ENCODE results near the gene ALK.

ALK gene

DNA sequence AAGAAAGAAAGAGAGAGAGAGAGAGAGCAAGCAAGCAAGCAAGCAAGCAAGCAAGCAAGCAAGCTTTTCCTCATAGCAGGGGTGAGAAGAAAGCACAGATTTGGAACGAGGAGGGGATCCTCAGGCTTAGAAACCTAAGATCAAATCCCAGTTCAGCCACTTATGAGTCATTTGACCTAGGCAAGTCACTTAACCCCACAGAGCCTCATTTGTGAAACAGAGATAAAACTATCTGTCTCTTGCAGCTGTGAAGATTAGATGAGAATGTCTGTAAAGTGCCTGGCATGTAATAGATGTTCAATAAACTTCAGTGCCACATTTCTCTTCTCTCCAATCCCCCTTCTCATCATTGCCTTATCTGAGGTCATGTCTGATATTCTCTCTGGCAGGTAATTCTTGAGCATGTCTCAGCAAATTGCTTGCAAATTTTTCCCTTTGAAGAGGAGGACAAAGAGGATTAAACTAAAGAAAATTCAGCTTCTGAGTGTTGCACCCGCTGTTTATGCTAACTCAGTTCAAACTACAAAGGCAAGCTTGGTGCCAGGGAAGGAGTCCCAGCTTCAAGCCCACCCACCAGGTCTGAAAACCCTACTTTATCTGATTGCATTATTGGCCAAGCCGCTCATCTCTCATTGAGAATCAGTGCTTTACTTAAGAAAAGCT, 20.3 kb downstream of the ALK start:
- DNase-seq = no peak

DNA sequence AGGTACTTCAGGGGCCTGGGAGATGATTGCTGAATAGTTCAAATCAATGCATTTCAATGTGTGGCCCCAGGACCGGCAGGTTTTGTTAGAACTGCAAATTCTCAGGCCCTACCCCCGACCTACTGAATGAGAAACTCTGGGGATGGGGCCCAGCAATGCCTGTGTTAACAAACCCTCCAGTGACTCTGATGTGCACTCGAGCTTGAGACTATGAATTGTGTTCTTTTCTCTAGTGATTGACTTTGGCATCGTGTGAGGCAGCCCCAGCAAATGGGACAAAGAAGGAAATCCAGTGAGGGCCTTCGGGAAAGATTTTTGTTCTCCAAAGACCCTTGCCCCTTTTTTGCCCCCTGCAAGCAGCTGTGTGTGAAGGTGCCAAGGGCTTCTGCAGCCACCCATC, 22.4 kb downstream of the ALK start:
- no peak for DNase-seq

DNA sequence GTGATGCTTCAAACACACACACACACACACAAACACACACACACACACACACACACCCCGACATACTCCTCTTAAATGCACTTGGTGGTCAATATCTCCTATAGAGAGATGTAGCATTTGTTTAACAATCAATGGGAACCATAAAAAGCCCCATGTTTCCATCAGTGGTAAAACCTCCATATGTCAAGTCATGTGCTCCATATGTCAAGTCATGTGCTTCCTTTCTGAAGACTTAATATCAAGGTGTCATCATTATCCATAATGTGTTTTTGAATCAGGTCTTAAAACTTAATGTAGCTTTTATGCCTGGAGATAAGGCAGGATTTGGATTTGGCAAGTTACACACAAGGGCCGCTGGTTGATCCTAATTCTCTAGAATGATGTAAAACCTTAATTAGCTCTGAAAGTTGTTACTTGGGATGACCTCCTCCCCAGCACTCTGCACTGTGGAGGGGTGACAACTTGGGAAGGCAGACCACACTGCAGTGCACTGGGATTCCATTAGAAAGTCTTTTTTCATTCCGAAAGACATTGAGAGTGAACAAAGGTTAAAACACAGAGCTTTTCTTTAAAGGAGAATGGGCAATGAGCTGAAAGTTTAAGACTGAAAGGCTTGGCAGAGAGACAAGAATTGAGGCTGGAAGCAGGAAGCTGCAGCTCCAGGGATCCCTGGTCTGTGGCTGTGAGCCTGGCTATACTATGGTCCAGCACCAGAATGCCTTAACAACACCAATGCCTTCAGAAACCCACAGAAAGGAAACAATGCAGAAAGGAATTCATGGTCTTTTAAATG, 26.4 kb downstream of the ALK start:
- DNase-seq = no peak

DNA sequence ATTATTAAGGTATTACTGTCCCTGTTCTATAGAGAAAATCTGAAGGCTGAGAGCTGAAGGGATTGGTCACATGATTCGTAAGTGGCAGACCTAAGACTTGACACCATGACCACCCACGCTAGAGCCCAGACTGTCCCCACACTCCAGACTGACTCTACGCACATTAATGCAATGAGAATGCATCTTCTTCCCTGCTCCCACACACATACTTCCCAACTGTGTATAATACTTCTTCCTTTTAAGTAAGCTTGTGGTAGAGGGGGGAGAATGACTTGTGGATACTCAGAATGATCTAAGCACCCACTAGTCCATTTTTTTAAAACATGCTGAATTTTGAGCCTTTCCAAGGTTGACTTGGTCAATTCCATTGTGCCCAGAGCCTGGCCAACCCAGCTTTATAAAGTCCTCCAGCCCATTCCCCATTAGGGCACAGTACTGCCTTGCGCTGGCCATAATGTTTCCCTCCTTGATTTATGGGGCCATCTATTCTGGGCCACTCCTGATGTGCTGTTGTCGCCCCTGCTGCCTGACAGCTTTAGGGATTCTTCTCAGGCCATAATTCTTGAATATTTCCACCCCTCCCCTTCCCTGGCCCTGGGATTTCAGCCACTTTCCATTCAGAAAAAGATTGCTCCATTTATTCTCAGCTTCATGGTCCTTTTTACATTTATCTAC, 28.7 kb downstream of the ALK start:
- no peak for DNase-seq

DNA sequence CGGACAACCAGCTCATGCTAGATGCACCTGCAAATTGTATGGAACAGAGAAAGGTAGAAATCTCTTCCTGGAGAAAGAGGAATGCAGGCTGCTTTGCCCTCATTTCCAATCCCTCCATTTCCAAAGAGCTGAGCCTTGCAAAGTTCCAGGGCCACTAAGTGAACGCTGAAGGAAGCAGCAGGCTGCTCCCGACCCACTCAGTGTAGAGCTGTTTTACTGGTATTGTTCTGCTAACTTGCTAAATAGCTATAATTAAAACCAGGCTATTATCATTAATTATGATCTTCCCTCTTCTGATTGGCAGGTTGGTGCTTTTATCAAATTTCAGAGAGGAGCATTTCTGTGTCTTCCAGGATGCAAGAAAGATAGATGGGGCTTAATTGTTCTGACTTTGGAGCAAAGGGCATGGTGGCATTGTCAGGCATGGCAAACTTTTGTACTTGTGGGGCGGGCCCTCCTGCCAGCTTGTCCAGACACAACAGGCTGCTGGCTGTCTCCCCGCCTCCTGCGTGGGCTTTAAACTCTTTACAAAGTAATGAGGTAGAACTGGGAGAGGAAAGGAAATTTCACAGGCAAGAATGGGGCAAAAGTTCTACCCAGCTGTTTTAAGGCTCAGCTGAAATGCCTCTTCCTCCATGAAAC, 40.2 kb downstream of the ALK start:
- DNase-seq = no peak

DNA sequence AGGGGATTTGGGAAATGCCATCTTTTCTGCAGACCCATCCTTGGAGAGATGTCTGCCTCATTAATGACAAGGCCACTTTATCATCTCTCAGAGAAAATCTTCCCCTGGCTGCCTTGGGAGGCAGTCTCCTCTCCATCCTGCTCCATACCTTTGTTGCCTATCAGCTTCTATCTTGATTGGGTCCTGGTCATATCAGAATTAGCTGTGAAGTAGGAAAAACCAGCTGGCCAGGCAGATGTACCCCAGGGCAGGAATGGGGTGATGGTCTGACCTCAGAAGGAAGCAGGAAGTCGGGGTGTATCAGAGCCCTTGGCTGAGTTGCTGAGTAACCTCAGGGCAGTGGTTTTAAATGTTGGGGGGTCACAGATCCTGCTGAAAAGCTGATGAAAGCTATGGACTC, 41.3 kb downstream of the ALK start:
- no peak for DNase-seq

DNA sequence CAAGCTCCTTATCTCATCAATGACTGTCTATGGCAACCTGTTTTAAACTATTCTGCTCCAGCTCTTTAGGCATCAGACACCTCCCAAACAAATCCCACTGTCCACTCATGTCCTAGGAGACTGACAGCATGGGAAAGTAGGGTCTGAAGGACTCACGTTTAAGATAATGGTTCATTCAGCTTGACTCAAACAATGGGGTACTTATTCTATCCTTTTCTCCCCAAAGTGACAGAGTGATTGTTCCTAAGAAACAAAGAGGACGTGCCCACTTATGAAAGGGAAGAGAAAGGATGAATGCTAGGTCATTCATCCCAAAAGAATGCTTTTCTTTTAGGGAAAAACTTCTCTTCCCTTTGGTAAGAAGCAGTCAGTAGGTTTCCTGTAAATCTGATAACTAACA, 41.9 kb downstream of the ALK start:
- no peak for DNase-seq

DNA sequence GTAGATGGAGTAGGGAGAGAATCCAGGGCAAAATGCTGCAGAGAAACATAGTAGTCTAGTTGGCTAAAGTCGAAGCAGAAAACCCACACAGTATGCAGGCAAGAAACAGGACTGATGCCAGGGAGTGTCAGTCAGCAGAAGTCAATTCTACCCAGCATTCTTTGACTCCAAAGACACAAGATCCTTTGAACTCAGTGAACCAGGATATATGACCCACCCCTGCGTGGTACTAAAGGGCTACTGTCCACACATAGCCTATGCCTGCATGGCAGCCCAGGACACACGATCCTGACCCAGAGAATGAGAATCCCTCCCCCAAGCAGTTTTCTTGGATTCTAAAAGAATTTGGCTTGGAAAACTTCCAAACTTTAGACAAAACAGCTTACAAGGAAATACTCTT, 42.5 kb downstream of the ALK start:
- no peak for DNase-seq

DNA sequence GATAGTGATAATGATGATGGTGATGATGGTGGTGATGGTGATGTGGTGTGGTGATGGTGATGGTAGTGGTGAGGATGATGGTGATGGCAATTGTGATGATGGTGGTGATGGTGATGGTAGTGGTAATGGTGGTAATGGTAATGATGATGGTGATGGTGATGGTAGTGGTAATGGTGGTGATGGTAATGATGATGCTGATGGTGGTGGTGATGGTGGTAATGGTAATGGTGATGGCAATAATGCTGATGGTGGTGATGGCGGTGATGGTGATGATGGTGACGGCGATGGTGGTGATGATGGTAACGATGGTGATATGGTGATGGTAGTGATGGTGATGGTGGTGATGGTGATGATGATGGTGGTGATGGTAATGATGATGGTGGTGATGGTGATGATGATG, 45.0 kb downstream of the ALK start:
- no peak for DNase-seq

DNA sequence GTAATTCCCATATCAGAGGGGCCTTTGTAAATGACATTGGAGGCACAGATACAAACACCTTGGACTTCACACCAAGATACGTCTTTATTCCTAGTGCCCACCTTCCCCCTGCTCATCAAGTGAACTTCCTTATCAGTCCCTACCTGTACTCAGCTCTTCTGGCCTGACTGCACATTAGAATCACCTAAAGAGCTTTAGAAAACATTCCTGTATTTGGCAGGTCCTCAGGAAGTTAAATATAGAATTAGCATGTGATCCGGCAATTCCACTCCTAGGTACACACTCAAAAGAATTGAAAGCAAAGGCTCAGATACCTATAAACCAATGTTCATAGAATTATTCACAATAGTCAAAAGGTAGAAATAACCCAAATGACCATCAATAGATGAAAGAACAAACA, 46.6 kb downstream of the ALK start:
- DNase-seq = no peak

DNA sequence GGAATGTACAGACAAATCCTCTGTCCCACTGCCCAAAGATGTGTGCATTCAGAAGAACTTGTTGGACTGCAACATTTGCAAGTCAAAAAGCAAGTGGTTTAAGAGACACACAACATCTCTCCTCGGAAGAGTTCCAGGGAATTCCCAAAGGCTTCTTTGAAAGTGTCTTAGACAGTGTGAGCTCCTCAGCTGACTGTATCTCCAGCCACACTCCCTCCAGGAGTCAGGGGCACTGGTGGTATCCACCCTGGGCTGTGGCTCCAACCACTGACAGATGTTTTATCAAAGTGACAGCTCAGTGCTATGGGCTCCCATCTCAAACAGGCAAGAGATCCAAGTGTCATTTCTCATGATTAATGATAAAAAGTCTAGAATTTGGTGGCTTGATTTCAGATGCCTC, 48.5 kb downstream of the ALK start:
- no peak for DNase-seq

DNA sequence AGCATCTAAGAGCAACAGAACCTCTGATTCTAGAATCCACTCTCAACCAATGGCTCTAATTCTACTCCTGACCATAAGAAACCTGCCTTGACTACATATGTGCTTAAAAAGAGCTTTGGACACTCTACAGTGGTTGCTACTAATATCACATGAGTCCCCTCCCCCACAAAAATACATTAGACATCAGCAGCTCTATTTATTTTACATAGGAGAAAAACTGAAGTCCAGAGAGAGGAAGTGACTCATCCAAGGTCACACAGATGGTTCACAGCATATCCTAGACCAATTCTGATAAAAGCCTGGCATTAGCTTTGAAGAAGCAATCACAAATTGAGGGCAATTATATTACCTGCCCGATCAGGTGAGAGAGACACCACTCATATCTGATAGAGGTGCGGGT, 49.8 kb downstream of the ALK start:
- no peak for DNase-seq

DNA sequence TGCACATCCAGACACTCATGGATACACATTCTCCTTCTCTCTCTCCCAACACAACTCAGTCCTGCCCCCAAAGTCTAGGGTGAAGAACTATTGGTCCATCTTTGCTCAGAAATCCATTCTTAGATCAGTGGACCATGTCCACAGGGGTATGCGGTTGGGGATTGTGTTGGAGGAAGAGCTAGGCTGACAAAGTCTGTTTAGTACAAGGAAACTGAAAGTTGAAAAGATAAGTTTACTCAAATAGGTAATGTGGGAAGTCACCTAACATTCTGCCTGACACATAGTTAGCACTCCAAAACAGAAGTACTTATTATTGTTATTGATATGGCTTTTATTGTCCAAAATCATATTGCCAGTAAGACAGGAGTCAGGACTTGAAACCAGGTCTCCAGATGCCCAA, 55.9 kb downstream of the ALK start:
- DNase-seq = no peak

DNA sequence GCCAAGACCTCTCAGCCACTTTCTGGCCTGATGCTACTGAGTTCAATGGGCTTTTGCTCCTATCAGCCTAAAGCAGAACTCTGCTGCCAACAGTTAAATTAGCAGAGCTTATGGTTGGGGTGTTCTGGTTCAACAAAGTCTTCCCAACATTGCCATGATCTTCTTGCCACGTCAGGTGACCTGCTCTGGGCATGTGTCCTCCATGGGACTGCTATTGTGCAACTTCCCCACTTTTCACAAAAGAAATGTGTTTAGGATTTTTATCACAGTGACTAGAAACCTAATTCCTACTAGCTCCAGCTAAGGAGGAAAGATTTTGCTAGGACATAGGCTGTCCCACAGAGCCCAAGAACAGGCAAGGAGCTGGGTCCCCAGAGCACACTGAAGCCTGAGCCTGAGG, 56.4 kb downstream of the ALK start:
- no peak for DNase-seq

DNA sequence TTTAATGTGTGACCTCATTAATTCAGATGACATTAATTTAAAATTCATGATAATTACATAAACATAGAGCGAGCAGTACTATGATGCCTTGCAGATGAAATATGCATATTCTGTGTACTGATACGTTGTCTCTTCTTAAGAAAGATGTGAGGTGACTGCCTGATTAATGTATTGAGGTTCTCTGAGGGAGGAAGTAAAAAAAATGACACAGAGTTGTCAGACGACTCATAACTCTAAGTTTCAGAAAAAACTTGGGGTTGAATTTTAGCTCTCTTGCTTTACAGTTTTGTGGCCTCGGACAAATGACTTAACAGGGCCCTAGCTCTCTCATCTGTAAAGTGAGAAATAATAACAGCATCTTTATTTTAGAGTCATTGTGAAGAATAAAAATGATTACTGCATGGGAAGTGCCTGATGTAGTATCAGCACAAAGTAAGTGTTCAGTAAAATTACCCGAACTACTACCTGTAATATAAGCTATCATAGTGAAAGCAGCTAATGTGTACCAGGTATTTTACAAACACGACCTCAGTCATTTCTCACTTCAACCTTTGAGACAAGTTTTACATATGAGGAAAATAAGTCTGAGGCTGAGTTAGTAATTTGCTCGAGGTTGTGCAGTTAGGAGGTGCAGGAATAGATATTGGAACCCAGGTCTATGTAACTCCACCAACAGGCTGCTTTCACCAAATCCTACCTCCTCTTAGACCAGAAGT, 65.3 kb downstream of the ALK start:
- no peak for DNase-seq

DNA sequence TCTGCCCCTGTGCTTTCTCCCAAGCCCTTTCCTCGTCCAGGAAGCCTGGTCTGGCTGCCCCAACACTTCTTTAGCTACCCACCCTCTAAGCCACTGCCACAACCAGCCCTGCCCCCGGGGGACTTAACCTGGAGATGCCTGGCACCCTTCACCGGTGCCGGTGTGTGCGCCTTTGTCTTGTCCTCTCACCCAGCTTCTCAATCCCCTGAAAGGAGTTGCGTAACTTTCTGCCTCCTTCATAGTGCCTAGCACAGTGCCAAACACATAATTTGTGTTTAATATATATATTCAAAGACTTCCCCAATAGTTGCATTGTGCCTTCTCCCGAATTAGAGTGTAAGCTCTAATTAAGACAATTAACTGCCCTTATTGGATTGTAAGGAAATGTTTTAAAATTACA, 70.6 kb downstream of the ALK start:
- no peak for DNase-seq

DNA sequence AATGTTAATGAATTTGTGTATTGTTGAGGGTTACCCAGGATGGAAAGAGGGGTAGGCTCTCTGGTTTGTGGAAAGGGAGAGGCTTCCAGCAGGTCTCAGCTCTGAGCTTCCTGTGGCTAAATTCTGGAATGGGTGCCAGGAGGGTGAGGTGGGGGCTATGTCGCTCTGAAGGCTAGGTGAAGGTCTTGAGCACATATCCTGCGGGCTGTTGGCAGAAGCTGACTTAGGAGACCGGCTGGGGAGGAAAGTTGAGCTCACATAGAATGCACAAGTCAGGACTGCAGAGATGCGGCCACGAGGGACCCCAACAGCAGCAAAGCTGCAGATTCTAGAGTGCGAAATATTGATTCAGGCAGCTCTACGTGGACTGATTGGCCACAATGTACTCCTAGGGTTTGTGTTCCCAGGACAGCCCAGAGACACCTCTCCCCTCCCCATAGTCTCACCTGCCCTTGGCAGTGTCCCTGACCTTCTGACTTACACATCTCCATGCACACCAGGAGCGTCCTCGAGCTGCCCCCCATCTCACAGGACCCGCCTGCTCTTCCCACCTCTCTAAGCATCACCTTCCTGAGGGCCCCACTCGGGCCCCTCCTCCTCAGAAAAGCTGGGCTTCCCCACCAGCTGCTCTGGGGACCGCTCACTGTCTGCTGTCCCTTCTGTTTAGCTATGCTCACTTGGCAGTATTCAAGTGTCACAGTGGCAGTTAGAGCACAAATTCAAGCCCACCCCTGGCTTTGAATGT, 72.6 kb downstream of the ALK start:
- DNase-seq = no peak

DNA sequence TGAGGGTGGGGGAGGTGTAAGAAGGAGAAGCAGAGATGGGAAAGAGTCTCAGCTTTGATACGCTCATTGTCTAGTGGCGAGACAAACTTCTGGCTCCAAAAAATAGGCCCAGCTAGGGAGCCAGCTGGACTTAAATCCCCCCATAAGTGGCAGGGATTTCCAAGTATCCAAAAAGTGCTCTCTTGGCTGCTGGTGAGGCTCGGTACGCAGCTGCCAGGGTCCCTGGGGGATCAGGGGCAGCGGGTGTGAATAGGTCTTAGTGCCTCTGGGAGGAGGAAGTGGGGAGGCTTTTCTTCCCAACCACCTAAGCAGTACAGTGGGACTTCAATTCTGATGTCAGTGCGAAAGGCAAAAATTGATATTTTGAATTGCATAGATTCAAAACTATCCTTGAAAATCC, 73.5 kb downstream of the ALK start:
- DNase-seq = no peak

DNA sequence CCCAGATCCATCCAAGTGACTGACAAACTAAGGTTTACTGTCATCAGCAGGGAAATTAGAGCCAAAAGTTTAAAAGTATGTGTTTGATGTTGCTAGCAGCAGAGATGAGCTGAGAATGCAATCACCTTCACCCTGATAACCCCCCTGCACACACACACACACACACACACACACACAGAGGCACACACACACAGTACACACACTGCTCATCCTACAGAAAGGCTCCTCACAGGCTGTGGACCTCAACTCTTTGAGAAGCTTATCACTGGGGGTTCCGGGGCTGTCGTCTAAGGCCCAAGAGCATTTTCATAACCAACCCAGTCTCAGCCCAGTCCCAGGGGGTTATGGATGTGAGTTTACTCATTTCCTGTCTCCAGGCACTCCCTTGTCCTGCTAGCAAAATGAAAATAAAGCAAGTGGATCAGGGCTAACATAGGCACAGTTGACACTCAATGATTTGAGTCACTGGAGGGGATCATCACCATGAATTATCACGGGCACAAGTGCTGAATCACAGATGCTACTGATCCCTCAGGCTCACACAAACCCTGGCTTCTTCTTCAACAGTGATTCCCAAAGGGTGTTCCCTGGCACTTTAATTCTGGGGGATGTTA, 76.6 kb downstream of the ALK start:
- DNase-seq = no peak

DNA sequence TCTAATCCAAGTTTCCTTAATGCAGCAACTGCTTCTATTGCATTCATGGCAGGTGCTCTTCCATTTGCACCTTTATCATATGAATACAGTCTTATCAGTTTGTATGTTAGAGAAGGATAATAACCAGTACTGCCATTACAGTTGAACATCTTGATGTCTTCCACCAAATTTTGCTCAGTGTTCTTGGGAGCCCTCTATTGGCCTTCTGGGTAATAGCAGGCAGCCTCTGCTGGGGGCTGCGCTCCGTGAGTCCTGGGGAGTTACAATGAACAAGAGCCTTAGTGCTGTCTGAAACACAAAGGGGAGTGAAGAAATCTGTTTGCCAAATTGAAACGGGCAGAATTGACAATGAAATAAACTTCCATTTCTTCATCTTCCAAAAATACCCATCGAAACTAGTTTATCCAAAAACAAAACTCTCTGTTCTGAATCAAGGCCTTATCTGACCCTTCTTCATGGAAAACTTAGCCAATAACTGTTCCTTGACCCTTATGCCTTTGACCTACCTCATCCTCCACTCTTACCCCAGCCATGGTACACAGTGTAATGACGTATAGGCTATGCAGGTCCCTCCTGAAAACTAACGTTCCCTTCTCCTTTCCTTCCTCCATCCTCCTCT, 79.9 kb downstream of the ALK start:
- DNase-seq = no peak

DNA sequence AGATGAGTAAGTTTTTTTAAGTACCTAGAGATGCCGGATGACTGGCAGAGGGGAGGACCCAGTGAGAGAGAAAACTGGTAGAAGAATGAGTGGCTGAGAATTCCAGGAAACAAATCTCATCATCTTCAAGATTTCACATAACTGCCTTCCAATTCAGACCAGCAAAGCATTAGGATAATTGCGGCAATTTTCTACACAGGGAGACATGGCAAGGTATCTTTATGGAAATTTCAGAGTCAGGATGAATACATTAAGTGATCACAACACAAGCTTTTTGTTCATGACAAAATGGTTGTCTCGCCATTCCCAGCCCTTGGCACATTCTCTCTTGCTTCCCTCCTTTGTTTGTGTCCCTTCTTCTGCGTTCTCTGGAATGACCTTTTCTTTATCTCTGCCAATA, 82.1 kb downstream of the ALK start:
- DNase-seq = no peak

DNA sequence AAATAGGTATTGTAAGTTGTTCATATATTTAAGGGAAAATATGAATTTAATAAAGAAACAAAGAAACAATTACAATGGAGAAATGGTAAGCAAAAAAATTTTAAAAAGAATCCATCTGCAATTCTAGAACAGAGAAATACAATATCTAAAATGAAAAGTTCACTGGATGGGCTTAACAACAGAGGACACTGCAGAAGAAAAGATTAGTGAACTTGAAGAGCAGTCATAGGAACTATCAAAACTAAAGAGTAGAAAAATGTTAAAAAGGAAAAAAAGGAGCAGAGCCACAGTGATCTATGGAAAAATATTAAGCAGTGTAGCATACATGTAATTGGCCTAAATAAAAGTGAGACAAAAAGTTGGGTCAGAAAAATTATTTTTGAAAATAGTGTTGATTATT, 83.5 kb downstream of the ALK start:
- no peak for DNase-seq
